Heart right ventricle (tissue), 16 donors: Measurements from ENCODE around the gene GDAP1L1. TPM values are rescaled to one million over a fixed set of nuclear protein-coding genes. Genes with fewer than 3 reads are reported as not detected.
A peak's percentile ranks its signal among the peaks of the same experiment; 100 is the strongest.

Experiments
- ATAC-seq, 8 donors: fragments of 200-7000 bp; cut with Tn5 transposase; one replicate each; pipeline ENCODE4 v1.9.1; 2020; ENCODE audit warnings: mild to moderate bottlenecking in 8 of 8, moderate library complexity in 8 of 8, moderate number of reproducible peaks in 1 of 8
- DNase-seq, 2 donors: peaks; one replicate each; pipeline ENCODE4 v3.0.0-alpha.2; 2020
- H3K27ac ChIP-seq, 10 donors: fragments of 200-600 bp; sonication (generic) in 2 of 10; one replicate each; pipeline versions ENCODE4 v1.5.0 to v1.8.0; 2020 to 2022; ENCODE audit warnings: mild to moderate bottlenecking in 3 of 10
- H3K27me3 ChIP-seq, 7 donors: fragments of 200-600 bp; one replicate each; pipeline ENCODE4 v1.8.0; 2021 to 2022; ENCODE audit warnings: mild to moderate bottlenecking in 2 of 7
- H3K36me3 ChIP-seq, 9 donors: fragments of 200-600 bp; sonication (generic) in 1 of 9; one replicate each; pipeline versions ENCODE4 v1.5.0 to v1.8.0; 2020 to 2022; ENCODE audit warnings: mild to moderate bottlenecking in 2 of 9
- H3K4me1 ChIP-seq, 9 donors: fragments of 200-600 bp; sonication (generic) in 1 of 9; one replicate each; pipeline versions ENCODE4 v1.5.0 to v1.8.0; 2020 to 2022; ENCODE audit warnings: mild to moderate bottlenecking in 4 of 9
- H3K4me3 ChIP-seq, 10 donors: fragments of 200-600 bp; sonication (generic) in 2 of 10; one replicate each; pipeline versions ENCODE4 v1.5.0 to v1.8.0; 2020 to 2022; ENCODE audit warnings: mild to moderate bottlenecking in 7 of 10, moderate library complexity in 2 of 10
- H3K9me3 ChIP-seq, 11 donors: fragments of 200-600 bp in 10 of 11; sonication (generic) in 2 of 11; one replicate each; pipeline versions ENCODE4 v1.5.0 to v1.8.0; 2013 to 2022; ENCODE audit warnings: mild to moderate bottlenecking in 2 of 11, control low read depth in 1 of 11, moderate library complexity in 1 of 11
- CTCF ChIP-seq, 9 donors: fragments of 200-600 bp; sonication (generic) in 2 of 9; IDR thresholded peaks; one replicate each; pipeline versions ENCODE4 v1.5.0 to v1.8.0; 2021 to 2022; ENCODE audit warnings: antibody characterized with exemption in 9 of 9, mild to moderate bottlenecking in 5 of 9, moderate library complexity in 1 of 9
- WGBS, 2 donors: extraction: QIAGEN DNeasy Blood & Tissue Kit; methylation state at CpG; one replicate each; pipeline ENCODE4 v1.1.7; 2013; ENCODE audit warnings: inconsistent platforms in 1 of 2; 5-methylcytosine and 5-hydroxymethylcytosine counted together
- intact Hi-C, 10 donors: fragments of 100-400 bp; cut with DNase I; formaldehyde crosslinking; loops; one replicate each; pipeline versions ENCODE4 v1.11.1 to v1.14.2; 2022
- polyA plus RNA-seq, 2 donors: library from polyadenylated mRNA; stranded (reverse); fragments of 200-250 nt; gene quantifications; one replicate each; pipeline ENCODE4 v1.2.3, GENCODE V29; 2013
- total RNA-seq, 10 donors: library from RNA; stranded (reverse); fragmentation: NEBNext Ultra II Directional in 3 of 10; extraction: Animal tissue kit (Norgen Biotek cat#: 25700) in 3 of 10; gene quantifications; one replicate each; pipeline versions ENCODE4 v1.2.1 to v1.2.4, GENCODE V29; 2021 to 2023
- donor health status: Arrhythmogenic right ventricular cardiomyopathy.
- donor health status: ischemic (EF 13 %, LVEDD 7.1; RV severe dilation, severe dysfunction).
- donor health status: healthy with polysubstance abuse.
- donor health status: DM: no; HTN: yes; CAD: no.
- donor health status: DM: no; HTN: no; CAD: no.
- donor health status: ischemic (EF 25% LVEDD 6.9; RV normal size, moderate dysfunction).
- donor health status: ischemic (EF 25% LVEDD 5.7; RV mildly dilated, moderate dysfunction).
- donor health status: healthy.
- donor health status: DM: yes; HTN: yes; CAD: no.
- donor health status: Ischemic cardiomyopathy.
- donor health status: ischemic (EF 35%, LVEDD 5.7; RV mildly dilated, moderate dysfunction).
- donor health status: nonischemic (EF 11% LVEDD 7.7; RV severe dilation, severe dysfunction).
- donor health status: DM: yes; HTN: yes; CAD: no.
- donor health status: PGD.
- donor health status: ischemic (EF 29% LVEDD 5.4; RV normal size, mild dysfunction).
- donor health status: nonischemic (EF 23%, LVEDD 6.1; RV moderate dilation, normal function).

Gene GDAP1L1
- total and polyA plus RNA-seq, 12 donors = 0.09 to 0.71 (median 0.34) TPM; not detected in 2

GRCh38 chr20:44247586-44248409 is 690 bp downstream of the GDAP1L1 start:
- peak overlapping the region in 8 of 10 donors; percentile 22 to 47 (median 36) for H3K4me3 ChIP-seq
- WGBS, 2 donors = 3 to 5% methylated on average over 28 to 31 of the region's 31 CpGs
- peak; percentile 63 to 90 (median 80) for ATAC-seq
- H3K9me3 ChIP-seq = no peaks in the 10 kb centered on the region
- H3K27me3 ChIP-seq = peaks cover 0 to 28% (median 0%) of the 10 kb centered on the region in 7 donors
- peak in 7 of 9 donors; percentile 31 to 54 (median 48) for TF ChIP-seq CTCF (IDR thresholded peaks at IDR 0.05)
- peak; percentile 25 to 40 for DNase-seq
- H3K36me3 ChIP-seq = no peaks in the 10 kb centered on the region
- intact Hi-C loops = no loop called here
- no peak overlapping the region for H3K27ac ChIP-seq
- H3K4me1 ChIP-seq = peaks cover 0 to 18% (median 13%) of the 10 kb centered on the region in 9 donors

- DNase-seq (no peak), ATAC-seq (no peak)
- Histone ChIP-seq H3K36me3 (no peaks in the 10 kb centered on the region), H3K27me3 (peaks cover 0 to 28% (median 0%) of the 10 kb centered on the region in 7 donors), H3K4me3 (no peak overlapping the region), H3K27ac (no peak overlapping the region), H3K4me1 (peaks cover 0 to 18% (median 13%) of the 10 kb centered on the region in 9 donors), H3K9me3 (no peaks in the 10 kb centered on the region)
- intact Hi-C loops = no loop called here
- no peak for TF ChIP-seq CTCF (IDR thresholded peaks at IDR 0.05)
- 44 to 46% methylated on average over 3 of the region's 3 CpGs for WGBS, 2 donors
Measured at GRCh38 chr20:44248410-44248759, 1.3 kb downstream of the GDAP1L1 start.

GRCh38 chr20:44251284-44251683 is 4.2 kb downstream of the GDAP1L1 start:
- WGBS, 2 donors = 69 to 76% methylated on average over 4 of the region's 4 CpGs
- no peaks in the 10 kb centered on the region for H3K9me3 ChIP-seq
- H3K4me1 ChIP-seq = peaks cover 0 to 18% (median 13%) of the 10 kb centered on the region in 9 donors
- intact Hi-C loops = no loop called here
- H3K27ac ChIP-seq = no peak overlapping the region
- no peak for DNase-seq
- no peak for ATAC-seq
- no peak for TF ChIP-seq CTCF (IDR thresholded peaks at IDR 0.05)
- no peak overlapping the region for H3K4me3 ChIP-seq
- H3K27me3 ChIP-seq = peaks cover 0 to 26% (median 0%) of the 10 kb centered on the region in 7 donors
- no peaks in the 10 kb centered on the region for H3K36me3 ChIP-seq

GRCh38 chr20:44253528-44253927 is 6.4 kb downstream of the GDAP1L1 start:
- 69 to 73% methylated on average over 3 of the region's 3 CpGs for WGBS, 2 donors
- intact Hi-C loops = no loop called here
- DNase-seq (no peak), ATAC-seq (no peak)
- no peak for TF ChIP-seq CTCF (IDR thresholded peaks at IDR 0.05)
- H3K4me3 ChIP-seq = no peak overlapping the region
- H3K27me3 ChIP-seq = peaks cover 0 to 3% (median 0%) of the 10 kb centered on the region in 7 donors
- H3K4me1 ChIP-seq = no peaks in the 10 kb centered on the region
- H3K36me3 ChIP-seq = no peaks in the 10 kb centered on the region
- no peaks in the 10 kb centered on the region for H3K9me3 ChIP-seq
- no peak overlapping the region for H3K27ac ChIP-seq
